ENCODE data around the gene ANAPC5. TPM values are rescaled to one million over a fixed set of nuclear protein-coding genes. Genes with fewer than 3 reads are reported as not detected.

Gene ANAPC5
- total RNA-seq, 1 donor from 2014 or later: 113 TPM

GRCh38 chr12:121274036-121274763 lies 78.0 kb downstream of the ANAPC5 start:
- ATAC-seq (no peak), DNase-seq (ENCODE audit: low spot score) (no peak)
- intact Hi-C loops (cut with DNase I): no loop called here

DNA sequence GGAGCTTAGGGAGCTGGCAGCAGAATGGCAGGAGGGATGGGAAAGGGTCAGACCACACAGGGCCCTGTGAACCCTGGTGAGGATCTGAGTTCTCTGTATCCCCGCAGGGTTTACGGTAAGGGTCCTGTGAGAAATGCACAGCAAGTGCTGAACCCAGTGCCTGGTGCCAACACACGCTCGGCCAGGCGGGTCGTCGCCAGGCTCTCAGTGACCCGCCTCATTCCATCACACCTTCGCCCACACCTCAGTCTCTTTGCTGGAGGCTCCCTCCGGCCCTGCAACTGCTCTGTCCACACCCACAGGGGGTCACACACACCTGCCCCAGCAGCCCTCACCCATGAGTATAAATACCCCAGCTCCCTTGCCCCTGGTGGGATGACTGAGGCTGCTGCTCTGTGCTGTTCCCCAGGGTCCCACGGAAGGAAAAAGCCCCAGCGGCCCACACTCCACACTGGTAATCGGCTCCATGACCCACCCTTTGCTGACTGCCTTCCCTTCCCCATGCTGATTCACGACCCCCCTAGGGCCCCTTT lies 78.8 kb downstream of the ANAPC5 start:
- intact Hi-C loops (cut with DNase I): no loop called here
- DNase-seq (ENCODE audit: low spot score): no peak
- ATAC-seq: no peak

DNA sequence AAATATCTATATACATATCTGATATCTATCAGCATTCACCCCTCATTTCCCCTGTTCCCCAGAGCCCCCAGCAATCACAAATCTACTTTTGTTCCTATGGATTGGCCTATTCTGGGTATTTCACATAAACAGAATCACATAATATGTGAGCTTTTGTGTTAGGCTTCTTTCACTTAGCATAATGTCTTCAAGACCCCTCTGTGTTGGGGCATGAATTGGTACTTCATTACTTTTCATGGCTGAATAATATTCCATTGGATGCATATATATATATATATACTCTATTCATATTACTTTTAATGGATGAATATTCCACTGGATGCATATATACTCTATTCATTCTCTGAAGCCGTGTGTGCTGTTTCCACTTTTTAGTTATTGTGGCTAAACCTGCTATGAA lies 84.4 kb downstream of the ANAPC5 start:
- DNase-seq (ENCODE audit: low spot score): no peak
- ATAC-seq: no peak
- intact Hi-C loops (cut with DNase I): no loop called here

DNA sequence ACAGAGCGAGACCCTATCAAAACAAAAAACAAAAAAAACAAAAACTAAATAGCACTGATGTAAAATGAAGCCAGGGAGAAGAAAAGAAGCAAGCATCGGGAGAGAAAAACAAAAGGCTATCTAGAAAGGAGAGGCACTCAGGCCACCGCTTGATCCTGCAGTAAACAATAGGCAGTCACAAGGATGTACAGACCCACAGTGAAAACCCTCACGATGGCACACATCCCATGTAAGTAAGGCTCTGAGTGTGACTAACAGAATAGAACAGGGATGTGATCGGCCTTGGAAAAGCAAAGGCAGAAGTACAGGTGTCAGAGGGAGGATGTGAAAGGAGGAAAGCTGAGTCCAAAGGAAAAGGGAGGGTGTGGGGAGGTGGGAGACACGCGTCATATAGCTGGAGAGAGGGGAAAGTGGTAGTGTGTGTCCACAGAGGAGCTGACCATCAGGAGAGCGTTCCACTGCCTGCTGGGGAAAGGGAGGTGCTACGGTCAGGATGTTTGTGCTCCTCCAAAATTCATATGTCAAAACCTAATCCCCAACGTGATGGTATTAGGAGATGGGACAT lies 87.2 kb downstream of the ANAPC5 start:
- no peak for DNase-seq (ENCODE audit: low spot score)
- ATAC-seq: no peak
- intact Hi-C loops (cut with DNase I): no loop called here

- no peak for ATAC-seq
- intact Hi-C loops (cut with DNase I): no loop called here
- DNase-seq (ENCODE audit: low spot score): no peak
These were observed 88.1 kb downstream of the ANAPC5 start for GRCh38 chr12:121264135-121264534.

- DNase-seq (ENCODE audit: low spot score): no peak
- intact Hi-C loops (cut with DNase I): no loop called here
- no peak for ATAC-seq
These were observed 88.8 kb downstream of the ANAPC5 start for GRCh38 chr12:121263206-121263935.

DNA sequence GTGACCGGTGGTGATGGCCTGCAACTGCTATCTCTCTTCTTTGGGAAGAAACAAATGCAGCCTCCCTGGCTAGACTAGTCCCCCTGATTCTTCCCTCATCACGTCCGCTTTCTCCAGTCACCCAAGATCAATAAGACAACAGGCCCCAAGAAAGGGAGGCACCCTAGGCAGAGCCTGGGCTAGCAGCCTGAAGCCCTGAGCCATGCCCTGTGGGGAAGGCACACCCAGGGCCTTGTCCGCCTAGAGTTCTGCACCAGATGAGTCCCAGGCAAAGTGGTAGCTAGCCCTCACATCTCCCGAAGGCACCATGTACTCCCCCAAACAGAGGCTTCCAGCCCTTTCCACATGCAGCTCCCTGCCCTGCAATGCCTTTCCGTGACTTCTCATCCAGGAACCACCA lies 90.8 kb downstream of the ANAPC5 start:
- DNase-seq (ENCODE audit: low spot score) (no peak), ATAC-seq (no peak)
- intact Hi-C loops (cut with DNase I): no loop called here

DNA sequence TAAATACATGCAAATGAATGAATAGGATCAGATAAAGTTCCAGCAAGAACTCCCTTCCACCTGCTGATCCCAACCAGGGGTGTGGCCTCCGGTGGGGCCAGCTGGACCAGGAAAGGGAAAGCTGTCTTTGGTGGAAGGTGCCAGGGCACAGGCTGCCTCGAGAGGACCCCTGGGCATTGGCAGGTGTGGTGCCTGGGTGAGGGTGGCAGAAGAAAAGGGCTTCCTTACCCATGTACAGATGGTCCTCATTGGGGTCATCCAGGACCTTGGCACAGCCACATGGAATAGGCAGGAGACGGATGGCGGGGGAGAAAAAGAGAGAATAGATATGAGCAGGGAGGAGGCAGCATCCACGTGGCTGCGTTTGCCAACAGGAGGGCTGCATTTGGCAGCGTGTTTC lies 92.1 kb downstream of the ANAPC5 start:
- no peak for ATAC-seq

GRCh38 chr12:121259074-121259473 lies 93.1 kb downstream of the ANAPC5 start:
- DNase-seq (ENCODE audit: low spot score) (no peak), ATAC-seq (no peak)
- intact Hi-C loops (cut with DNase I): no loop called here

More for the DNA sequence above, 92.1 kb downstream of the ANAPC5 start:
- intact Hi-C loops (cut with DNase I): no loop called here
- DNase-seq (ENCODE audit: low spot score): no peak

Other genes with a start within 250 kb of the ANAPC5 start
- 24.5 TPM for gene P2RX7, start 219.5 kb downstream of the ANAPC5 start, total RNA-seq
- 24.2 TPM for gene P2RX4, start 142.3 kb downstream of the ANAPC5 start, total RNA-seq
- gene CAMKK2, start 55.7 kb downstream of the ANAPC5 start, total RNA-seq: 32.5 TPM
- 39.5 TPM for gene RNF34, start 47.7 kb upstream of the ANAPC5 start, total RNA-seq
- gene KDM2B, start 228.6 kb upstream of the ANAPC5 start, total RNA-seq: 22.9 TPM

Data from sciatic nerve (tissue), 2 donors.